ENCODE data around the gene LSM3.

Gene LSM3

GRCh38 chr3:14235003-14235911 lies 56.6 kb downstream of the LSM3 start:
- Mint-ChIP-seq H3K4me1 (ENCODE audit: low read depth) (peaks cover 5% of the 10 kb centered on the region), H3K27me3 (ENCODE audit: low read depth) (peaks cover 24% of the 10 kb centered on the region), H3K4me3 (no peak overlapping the region), H3K27ac (no peak overlapping the region), H3K9me3 (peaks cover 5% of the 10 kb centered on the region), H3K36me3 (ENCODE audit: low read depth) (no peaks in the 10 kb centered on the region)
- no peak for DNase-seq (ENCODE audit: low spot score)

GRCh38 chr3:14235912-14236295 lies 57.3 kb downstream of the LSM3 start:
- Mint-ChIP-seq H3K36me3 (ENCODE audit: low read depth) (no peaks in the 10 kb centered on the region), H3K27me3 (ENCODE audit: low read depth) (peaks cover 26% of the 10 kb centered on the region), H3K4me1 (ENCODE audit: low read depth) (peaks cover 5% of the 10 kb centered on the region), H3K27ac (no peak overlapping the region), H3K4me3 (no peak overlapping the region), H3K9me3 (peaks cover 5% of the 10 kb centered on the region)
- DNase-seq (ENCODE audit: low spot score): no peak

- no peak overlapping the region for H3K27ac Mint-ChIP-seq
- peaks cover 5% of the 10 kb centered on the region for H3K9me3 Mint-ChIP-seq
- no peak for DNase-seq (ENCODE audit: low spot score)
- H3K4me1 Mint-ChIP-seq (ENCODE audit: low read depth): peaks cover 5% of the 10 kb centered on the region
- no peak overlapping the region for H3K4me3 Mint-ChIP-seq
- peaks cover 20% of the 10 kb centered on the region for H3K27me3 Mint-ChIP-seq (ENCODE audit: low read depth)
- no peaks in the 10 kb centered on the region for H3K36me3 Mint-ChIP-seq (ENCODE audit: low read depth)
Measured at GRCh38 chr3:14236902-14237301, 58.3 kb downstream of the LSM3 start.

GRCh38 chr3:14237457-14237856 lies 58.8 kb downstream of the LSM3 start:
- H3K27me3 Mint-ChIP-seq (ENCODE audit: low read depth): peaks cover 16% of the 10 kb centered on the region
- H3K36me3 Mint-ChIP-seq (ENCODE audit: low read depth): no peaks in the 10 kb centered on the region
- H3K9me3 Mint-ChIP-seq: peaks cover 5% of the 10 kb centered on the region
- H3K4me3 Mint-ChIP-seq: no peak overlapping the region
- DNase-seq (ENCODE audit: low spot score): no peak
- peaks cover 3% of the 10 kb centered on the region for H3K4me1 Mint-ChIP-seq (ENCODE audit: low read depth)
- no peak overlapping the region for H3K27ac Mint-ChIP-seq

DNA sequence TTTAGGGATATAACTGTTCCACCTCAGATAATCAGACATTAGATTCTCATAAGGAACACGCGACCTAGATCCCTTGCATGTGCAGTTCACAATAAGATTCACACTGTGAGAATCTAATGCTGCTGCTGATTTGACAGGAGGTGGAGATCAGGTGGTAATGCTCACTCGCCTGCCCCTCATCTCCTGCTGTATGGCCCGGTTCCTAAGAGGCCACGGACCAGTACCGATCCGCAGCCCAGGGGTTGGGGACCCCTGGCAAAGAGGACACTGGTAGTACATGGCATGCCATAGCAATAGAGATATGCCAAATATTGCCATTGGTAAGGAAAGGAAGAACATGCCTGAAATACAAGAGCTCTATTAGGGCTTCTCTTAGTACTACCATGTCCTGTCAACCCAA lies 59.7 kb downstream of the LSM3 start:
- DNase-seq (ENCODE audit: low spot score): no peak

GRCh38 chr3:14238930-14239329 lies 60.3 kb downstream of the LSM3 start:
- no peaks in the 10 kb centered on the region for H3K4me1 Mint-ChIP-seq (ENCODE audit: low read depth)
- no peak overlapping the region for H3K27ac Mint-ChIP-seq
- H3K27me3 Mint-ChIP-seq (ENCODE audit: low read depth): peaks cover 8% of the 10 kb centered on the region
- no peak overlapping the region for H3K4me3 Mint-ChIP-seq
- no peak for DNase-seq (ENCODE audit: low spot score)
- no peaks in the 10 kb centered on the region for H3K9me3 Mint-ChIP-seq
- H3K36me3 Mint-ChIP-seq (ENCODE audit: low read depth): no peaks in the 10 kb centered on the region

More for the DNA sequence above, 59.7 kb downstream of the LSM3 start:
- Mint-ChIP-seq H3K4me1 (ENCODE audit: low read depth) (no peaks in the 10 kb centered on the region), H3K9me3 (peaks cover 4% of the 10 kb centered on the region), H3K27ac (no peak overlapping the region), H3K4me3 (no peak overlapping the region), H3K36me3 (ENCODE audit: low read depth) (no peaks in the 10 kb centered on the region), H3K27me3 (ENCODE audit: low read depth) (peaks cover 11% of the 10 kb centered on the region)

DNA sequence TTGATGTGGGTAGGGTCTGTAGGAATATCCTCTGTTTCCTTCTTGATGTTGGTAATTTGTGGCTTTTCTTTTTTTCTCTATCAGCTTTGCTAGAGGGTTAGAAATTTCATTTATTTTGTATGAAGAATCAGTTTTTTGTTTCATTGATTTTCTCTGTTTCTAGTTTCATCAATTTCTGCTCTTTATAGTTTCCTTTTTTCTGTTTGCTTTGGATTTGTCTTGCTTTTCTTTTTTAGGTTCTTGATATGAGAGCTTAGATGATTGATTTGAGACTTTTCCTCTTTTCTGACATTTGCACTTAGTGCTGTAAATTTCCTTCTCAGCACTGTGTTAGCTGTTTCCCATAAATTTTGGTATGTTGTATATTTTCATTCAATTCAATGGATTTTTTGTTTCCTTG lies 61.3 kb downstream of the LSM3 start:
- no peaks in the 10 kb centered on the region for H3K36me3 Mint-ChIP-seq (ENCODE audit: low read depth)
- H3K9me3 Mint-ChIP-seq: no peaks in the 10 kb centered on the region
- peaks cover 8% of the 10 kb centered on the region for H3K27me3 Mint-ChIP-seq (ENCODE audit: low read depth)
- H3K4me3 Mint-ChIP-seq: no peak overlapping the region
- DNase-seq (ENCODE audit: low spot score): no peak
- H3K27ac Mint-ChIP-seq: no peak overlapping the region
- H3K4me1 Mint-ChIP-seq (ENCODE audit: low read depth): no peaks in the 10 kb centered on the region

DNA sequence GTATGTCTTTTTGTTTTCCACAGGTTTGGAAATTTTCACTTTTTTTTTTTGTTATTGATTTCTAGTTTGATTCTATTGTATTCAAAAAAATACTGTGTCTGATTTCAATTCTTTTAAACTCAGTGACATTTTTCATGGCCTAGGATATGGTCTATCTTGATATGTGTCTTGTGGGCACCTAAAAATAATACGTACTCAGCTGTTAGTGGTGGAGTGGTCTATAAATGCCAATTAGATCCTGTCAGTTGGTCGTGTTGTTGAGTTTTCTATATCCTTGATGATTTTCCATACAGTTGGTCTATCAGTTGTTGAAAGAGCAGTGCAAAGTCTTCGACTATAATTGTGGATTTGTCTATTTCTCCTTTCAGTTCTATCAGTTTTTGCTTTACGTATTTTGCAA lies 61.7 kb downstream of the LSM3 start:
- DNase-seq (ENCODE audit: low spot score): no peak
- H3K4me3 Mint-ChIP-seq: no peak overlapping the region
- no peaks in the 10 kb centered on the region for H3K4me1 Mint-ChIP-seq (ENCODE audit: low read depth)
- H3K27me3 Mint-ChIP-seq (ENCODE audit: low read depth): peaks cover 8% of the 10 kb centered on the region
- H3K27ac Mint-ChIP-seq: no peak overlapping the region
- H3K36me3 Mint-ChIP-seq (ENCODE audit: low read depth): no peaks in the 10 kb centered on the region
- H3K9me3 Mint-ChIP-seq: no peaks in the 10 kb centered on the region

GRCh38 chr3:14241716-14242115 lies 63.1 kb downstream of the LSM3 start:
- Mint-ChIP-seq H3K4me3 (no peak overlapping the region), H3K27ac (no peak overlapping the region), H3K9me3 (no peaks in the 10 kb centered on the region), H3K27me3 (ENCODE audit: low read depth) (peaks cover 8% of the 10 kb centered on the region), H3K36me3 (ENCODE audit: low read depth) (no peaks in the 10 kb centered on the region), H3K4me1 (ENCODE audit: low read depth) (no peaks in the 10 kb centered on the region)
- DNase-seq (ENCODE audit: low spot score): no peak

DNA sequence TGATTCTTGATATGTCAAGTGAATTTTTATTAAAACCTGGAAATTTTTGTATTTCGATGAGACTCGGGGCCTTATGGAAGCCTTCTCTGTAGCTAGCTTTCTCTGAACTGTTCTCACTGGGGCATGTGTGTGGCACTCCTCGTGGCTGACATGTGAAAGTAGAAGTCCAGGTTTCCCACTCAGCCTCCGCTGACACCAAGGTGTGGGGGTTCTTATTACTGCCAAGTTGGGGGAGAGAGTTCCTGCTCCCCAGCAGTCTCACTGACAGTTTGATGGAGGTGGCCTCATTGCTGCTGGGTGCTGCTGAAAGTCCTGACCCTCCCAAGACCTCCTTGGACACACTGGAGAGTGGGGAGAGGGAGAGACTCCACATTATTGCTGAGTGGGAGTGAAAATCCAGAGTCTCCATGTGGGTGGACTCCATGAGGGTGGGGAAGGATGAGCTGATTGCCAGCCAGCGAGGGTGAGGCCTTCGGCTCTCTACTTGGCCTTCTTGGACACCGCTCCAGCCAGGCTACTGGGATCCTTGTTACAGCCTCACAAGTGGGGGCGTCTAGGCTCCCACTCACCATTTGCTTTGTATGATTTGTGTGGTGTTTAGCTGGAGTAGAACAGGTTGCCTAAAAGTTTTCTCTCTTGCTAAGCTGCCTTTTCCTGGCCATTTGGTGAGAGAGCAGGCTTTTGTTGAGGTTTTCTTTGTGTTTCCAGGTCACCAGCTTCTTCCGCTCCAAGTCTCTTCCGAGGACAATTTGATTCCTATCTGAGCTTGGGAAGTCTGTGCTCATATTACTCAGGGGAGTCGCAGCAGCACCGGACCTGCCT lies 64.1 kb downstream of the LSM3 start:
- H3K27ac Mint-ChIP-seq: no peak overlapping the region
- no peaks in the 10 kb centered on the region for H3K4me1 Mint-ChIP-seq (ENCODE audit: low read depth)
- no peak overlapping the region for H3K4me3 Mint-ChIP-seq
- DNase-seq (ENCODE audit: low spot score): no peak
- H3K27me3 Mint-ChIP-seq (ENCODE audit: low read depth): peaks cover 8% of the 10 kb centered on the region
- H3K9me3 Mint-ChIP-seq: no peaks in the 10 kb centered on the region
- no peaks in the 10 kb centered on the region for H3K36me3 Mint-ChIP-seq (ENCODE audit: low read depth)

GRCh38 chr3:14243782-14244181 lies 65.2 kb downstream of the LSM3 start:
- Mint-ChIP-seq H3K4me3 (no peak overlapping the region), H3K27me3 (ENCODE audit: low read depth) (peaks cover 8% of the 10 kb centered on the region), H3K36me3 (ENCODE audit: low read depth) (no peaks in the 10 kb centered on the region), H3K9me3 (no peaks in the 10 kb centered on the region), H3K4me1 (ENCODE audit: low read depth) (no peaks in the 10 kb centered on the region), H3K27ac (no peak overlapping the region)
- no peak for DNase-seq (ENCODE audit: low spot score)

DNA sequence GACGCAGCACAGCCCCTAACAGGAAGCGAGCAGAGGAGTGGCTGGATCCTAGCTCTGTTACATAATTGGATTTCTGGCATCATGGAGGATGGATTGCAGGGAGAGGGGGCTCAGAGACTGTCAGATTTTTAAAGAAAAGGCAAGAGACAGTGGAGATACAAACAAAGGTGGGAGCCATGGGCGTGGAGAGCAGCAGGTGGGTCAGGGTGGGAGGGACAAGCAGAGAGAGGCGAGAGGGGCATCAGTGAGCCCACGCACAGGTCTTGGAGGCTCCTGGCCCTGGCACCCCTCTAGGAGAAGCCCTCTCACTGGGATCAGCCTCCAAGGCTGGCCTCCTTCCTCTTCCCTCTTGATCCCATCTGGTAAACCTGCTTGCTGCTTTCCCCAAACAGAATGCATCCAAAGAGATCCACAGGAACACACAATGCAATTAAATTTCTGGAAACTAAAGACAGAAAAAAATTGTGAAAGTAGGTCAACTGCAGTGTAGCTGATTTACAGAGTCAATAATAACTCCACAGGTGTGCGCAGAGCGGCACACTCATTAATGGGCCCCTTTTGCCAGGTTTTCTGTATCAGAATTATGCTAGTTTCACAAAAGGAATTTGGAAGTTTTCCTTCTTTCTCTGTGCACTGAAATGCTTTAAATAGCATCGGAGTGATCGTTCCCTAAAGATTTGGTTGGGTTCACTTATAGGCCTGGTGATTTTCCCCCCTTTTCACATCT lies 66.1 kb downstream of the LSM3 start:
- no peak overlapping the region for H3K27ac Mint-ChIP-seq
- H3K4me1 Mint-ChIP-seq (ENCODE audit: low read depth): no peaks in the 10 kb centered on the region
- no peaks in the 10 kb centered on the region for H3K36me3 Mint-ChIP-seq (ENCODE audit: low read depth)
- H3K9me3 Mint-ChIP-seq: no peaks in the 10 kb centered on the region
- no peak overlapping the region for H3K4me3 Mint-ChIP-seq
- peaks cover 6% of the 10 kb centered on the region for H3K27me3 Mint-ChIP-seq (ENCODE audit: low read depth)
- DNase-seq (ENCODE audit: low spot score): no peak

DNA sequence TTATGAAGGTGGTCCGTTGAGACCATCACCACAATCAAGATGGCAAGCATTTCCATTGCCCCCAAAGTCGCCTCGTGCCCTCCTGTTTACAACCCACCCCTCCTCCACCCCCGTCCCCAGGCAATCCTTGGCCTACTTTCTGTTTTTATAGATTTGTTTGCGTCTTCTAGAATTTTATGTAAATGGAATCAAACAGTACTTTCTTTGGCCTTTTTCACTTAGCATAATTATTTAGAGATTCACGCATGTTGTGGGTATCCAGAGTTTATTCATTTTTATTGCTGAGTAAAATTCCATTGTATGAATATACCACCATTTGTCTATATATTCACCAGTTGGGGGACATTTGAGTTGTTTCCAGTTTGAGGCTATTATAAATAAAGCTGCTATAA lies 66.6 kb downstream of the LSM3 start:
- no peak for DNase-seq (ENCODE audit: low spot score)
- Mint-ChIP-seq H3K9me3 (no peaks in the 10 kb centered on the region), H3K27ac (no peak overlapping the region), H3K4me3 (no peak overlapping the region), H3K27me3 (ENCODE audit: low read depth) (peaks cover 2% of the 10 kb centered on the region), H3K36me3 (ENCODE audit: low read depth) (no peaks in the 10 kb centered on the region), H3K4me1 (ENCODE audit: low read depth) (no peaks in the 10 kb centered on the region)

DNA sequence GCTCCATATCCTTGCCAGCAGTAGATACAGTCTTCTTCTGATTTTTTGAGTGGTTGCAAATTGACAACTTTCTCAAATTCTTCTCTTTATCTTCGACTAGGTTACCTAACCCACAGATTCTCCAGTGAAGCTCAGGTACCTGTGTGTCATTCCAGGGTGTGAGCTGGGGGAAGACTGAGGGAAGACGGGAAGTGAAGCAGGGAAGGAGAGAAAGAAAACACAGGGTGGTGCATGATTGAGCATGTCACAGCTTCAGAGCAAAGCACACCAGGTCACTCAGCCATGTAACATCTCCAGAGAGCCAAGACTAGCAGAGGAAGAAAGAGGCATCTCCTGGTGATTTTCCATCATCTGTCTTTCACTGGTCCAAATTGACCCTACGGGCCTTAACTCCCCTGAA lies 67.2 kb downstream of the LSM3 start:
- Mint-ChIP-seq H3K9me3 (no peaks in the 10 kb centered on the region), H3K4me1 (ENCODE audit: low read depth) (no peaks in the 10 kb centered on the region), H3K36me3 (ENCODE audit: low read depth) (no peaks in the 10 kb centered on the region), H3K27ac (no peak overlapping the region), H3K27me3 (ENCODE audit: low read depth) (peaks cover under 1% of the 10 kb centered on the region), H3K4me3 (no peak overlapping the region)
- DNase-seq (ENCODE audit: low spot score): no peak
